HepG2 (cell line): Measurements from ENCODE around the gene CSKMT.

Experiments used
- BRCA1 ChIP-seq: sonication (generic); formaldehyde crosslinking; IDR thresholded peaks from 2 replicates; pipeline ENCODE4 v1.4.0; 2020; ENCODE audit warnings: missing genetic modification reagents
- ETV5 ChIP-seq: IDR thresholded peaks from 2 replicates; pipeline ENCODE4 v1.6.1; 2018; ENCODE audit warnings: missing biosample characterization, missing genetic modification reagents, inconsistent platforms, borderline replicate concordance
- MAZ ChIP-seq, 2 experiments: sonication (generic) in 1 of 2; formaldehyde crosslinking in 1 of 2; IDR thresholded peaks; 2 replicates each; pipeline versions ENCODE4 v1.5.0 to v1.6.1; 2012 to 2020; ENCODE audit warnings: low read depth in 2 of 2, mild to moderate bottlenecking in 2 of 2, borderline replicate concordance in 1 of 2, improper control_type of control experiment in 1 of 2, low read length in 1 of 2, missing genetic modification reagents in 1 of 2, moderate library complexity in 1 of 2
- NFATC3 ChIP-seq: sonication (generic); formaldehyde crosslinking; IDR thresholded peaks from 2 replicates; pipeline ENCODE4 v1.5.1; 2020; ENCODE audit warnings: mild to moderate bottlenecking, missing genetic modification reagents
- TAF1 ChIP-seq: sonication (generic); formaldehyde crosslinking; IDR thresholded peaks from 2 replicates; pipeline ENCODE4 v1.4.0; 2020; ENCODE audit warnings: missing genetic modification reagents
- ZNF781 ChIP-seq: sonication (generic); formaldehyde crosslinking; IDR thresholded peaks from 2 replicates; pipeline ENCODE4 v1.5.1; 2020; ENCODE audit warnings: borderline replicate concordance, mild to moderate bottlenecking, missing genetic modification reagents; ENCODE audit errors: not compliant biosample characterization
- TF ChIP-seq, protein P1 (sequence below): sonication (generic); formaldehyde crosslinking; IDR thresholded peaks from 2 replicates; pipeline ENCODE4 v1.5.0; 2020; ENCODE audit warnings: mild to moderate bottlenecking, missing genetic modification reagents, moderate library complexity
- TF ChIP-seq, protein P2 (sequence below): sonication (generic); formaldehyde crosslinking; IDR thresholded peaks from 2 replicates; pipeline ENCODE4 v1.4.0; 2020; ENCODE audit warnings: mild to moderate bottlenecking, missing genetic modification reagents
- TF ChIP-seq, protein P3 (sequence below): IDR thresholded peaks from 2 replicates; pipeline ENCODE4 v1.6.1; 2012; ENCODE audit warnings: inconsistent platforms

DNA sequence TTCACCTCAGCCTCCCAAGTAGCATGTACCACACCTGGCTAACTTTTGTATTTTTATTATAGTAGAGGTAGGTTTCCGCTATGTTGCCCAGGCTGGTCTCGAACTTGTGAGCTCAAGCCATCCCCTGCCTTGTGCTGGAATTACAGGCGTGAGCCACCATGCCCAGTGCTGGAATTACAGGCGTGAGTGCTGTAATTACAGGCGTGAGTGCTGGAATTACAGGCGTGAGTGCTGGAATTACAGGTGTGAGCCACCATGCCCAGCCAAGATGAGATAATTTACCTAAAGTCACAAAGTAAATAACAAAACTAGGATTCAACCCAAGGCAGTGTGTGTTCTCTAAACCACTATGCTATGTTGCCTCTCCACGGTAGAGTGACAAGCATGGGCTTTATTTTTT lies 17.4 kb downstream of the CSKMT start:
- TF ChIP-seq, protein P1, sequence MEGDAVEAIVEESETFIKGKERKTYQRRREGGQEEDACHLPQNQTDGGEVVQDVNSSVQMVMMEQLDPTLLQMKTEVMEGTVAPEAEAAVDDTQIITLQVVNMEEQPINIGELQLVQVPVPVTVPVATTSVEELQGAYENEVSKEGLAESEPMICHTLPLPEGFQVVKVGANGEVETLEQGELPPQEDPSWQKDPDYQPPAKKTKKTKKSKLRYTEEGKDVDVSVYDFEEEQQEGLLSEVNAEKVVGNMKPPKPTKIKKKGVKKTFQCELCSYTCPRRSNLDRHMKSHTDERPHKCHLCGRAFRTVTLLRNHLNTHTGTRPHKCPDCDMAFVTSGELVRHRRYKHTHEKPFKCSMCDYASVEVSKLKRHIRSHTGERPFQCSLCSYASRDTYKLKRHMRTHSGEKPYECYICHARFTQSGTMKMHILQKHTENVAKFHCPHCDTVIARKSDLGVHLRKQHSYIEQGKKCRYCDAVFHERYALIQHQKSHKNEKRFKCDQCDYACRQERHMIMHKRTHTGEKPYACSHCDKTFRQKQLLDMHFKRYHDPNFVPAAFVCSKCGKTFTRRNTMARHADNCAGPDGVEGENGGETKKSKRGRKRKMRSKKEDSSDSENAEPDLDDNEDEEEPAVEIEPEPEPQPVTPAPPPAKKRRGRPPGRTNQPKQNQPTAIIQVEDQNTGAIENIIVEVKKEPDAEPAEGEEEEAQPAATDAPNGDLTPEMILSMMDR (CRISPR knock-in tag), result no peak
- TF ChIP-seq, protein P2, sequence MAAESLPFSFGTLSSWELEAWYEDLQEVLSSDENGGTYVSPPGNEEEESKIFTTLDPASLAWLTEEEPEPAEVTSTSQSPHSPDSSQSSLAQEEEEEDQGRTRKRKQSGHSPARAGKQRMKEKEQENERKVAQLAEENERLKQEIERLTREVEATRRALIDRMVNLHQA (CRISPR knock-in tag), result no peak
- TF ChIP-seq ETV5 (CRISPR knock-in tag), result no peak
- no peak for TF ChIP-seq NFATC3 (CRISPR knock-in tag)
- TF ChIP-seq ZNF781 (CRISPR knock-in tag), result no peak
- TF ChIP-seq, protein P3, sequence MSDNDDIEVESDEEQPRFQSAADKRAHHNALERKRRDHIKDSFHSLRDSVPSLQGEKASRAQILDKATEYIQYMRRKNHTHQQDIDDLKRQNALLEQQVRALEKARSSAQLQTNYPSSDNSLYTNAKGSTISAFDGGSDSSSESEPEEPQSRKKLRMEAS, result no peak
- no peak for TF ChIP-seq TAF1 (CRISPR knock-in tag)
- TF ChIP-seq BRCA1 (CRISPR knock-in tag), result no peak
- no peak for TF ChIP-seq MAZ (IDR thresholded peaks at IDR 0.05; ENCODE audit: borderline replicate concordance, low read depth, low read length)
- TF ChIP-seq MAZ (CRISPR knock-in tag; IDR thresholded peaks at IDR 0.05; ENCODE audit: low read depth), result no peak
